HG03139 (cell line): ENCODE data around the gene HDAC7.
"Not testable (repeated sequence)": the region's sequence is repeated elsewhere in the genome, so short reads cannot be mapped to it uniquely, and the experiment has no call there.

Experiments
- ATAC-seq: cut with Tn5 transposase; IDR thresholded peaks from one replicate; pipeline ENCODE4 v1.9.1; 2021; ENCODE audit not compliant: unreplicated experiment

HDAC7 gene

GRCh38 chr12:47849261-47849660 lies 29.6 kb upstream of the HDAC7 start:
- no peak for ATAC-seq

- no peak for ATAC-seq
Measured at GRCh38 chr12:47848853-47849252, 29.1 kb upstream of the HDAC7 start.

GRCh38 chr12:47846294-47846996 lies 26.7 kb upstream of the HDAC7 start:
- ATAC-seq, result no peak

GRCh38 chr12:47845081-47845480 lies 25.4 kb upstream of the HDAC7 start:
- ATAC-seq, result no peak

GRCh38 chr12:47844264-47845019 lies 24.7 kb upstream of the HDAC7 start:
- ATAC-seq, result no peak

- no peak for ATAC-seq
Measured at GRCh38 chr12:47843226-47843980, 23.7 kb upstream of the HDAC7 start.

- not testable (repeated sequence) for ATAC-seq
Measured at GRCh38 chr12:47842543-47842942, 22.8 kb upstream of the HDAC7 start.

- no peak for ATAC-seq
Measured at GRCh38 chr12:47841910-47842309, 22.2 kb upstream of the HDAC7 start.

GRCh38 chr12:47841501-47841900 lies 21.8 kb upstream of the HDAC7 start:
- ATAC-seq, result no peak

- no peak for ATAC-seq
Measured at GRCh38 chr12:47840571-47840970, 20.9 kb upstream of the HDAC7 start.

- ATAC-seq, result no peak
Measured at GRCh38 chr12:47839214-47839876, 19.6 kb upstream of the HDAC7 start.

- ATAC-seq, result no peak
Measured at GRCh38 chr12:47838286-47838931, 18.7 kb upstream of the HDAC7 start.

GRCh38 chr12:47837190-47838171 lies 17.8 kb upstream of the HDAC7 start:
- ATAC-seq, result no peak

GRCh38 chr12:47835831-47836155 lies 16.1 kb upstream of the HDAC7 start:
- no peak for ATAC-seq

GRCh38 chr12:47835006-47835830 lies 15.5 kb upstream of the HDAC7 start:
- ATAC-seq, result no peak

- ATAC-seq, result no peak
Measured at GRCh38 chr12:47834199-47834903, 14.6 kb upstream of the HDAC7 start.

- ATAC-seq, result no peak
Measured at GRCh38 chr12:47833591-47834012, 13.9 kb upstream of the HDAC7 start.

- no peak for ATAC-seq
Measured at GRCh38 chr12:47832263-47832933, 12.7 kb upstream of the HDAC7 start.
